GM18511 (cell line): Measurements from ENCODE around the gene FOCAD.

ENCODE experiments used
- ATAC-seq: cut with Tn5 transposase; IDR thresholded peaks from one replicate; pipeline ENCODE4 v1.9.1; 2021; ENCODE audit warnings: mild to moderate bottlenecking, moderate library complexity; ENCODE audit not compliant: unreplicated experiment

FOCAD gene

GRCh38 chr9:20786807-20787206 lies 102.7 kb downstream of the FOCAD start:
- no peak for ATAC-seq

- ATAC-seq = no peak
These were observed 104.7 kb downstream of the FOCAD start for GRCh38 chr9:20788526-20789451.

- no peak for ATAC-seq
These were observed 106.7 kb downstream of the FOCAD start for GRCh38 chr9:20790721-20791120.

- no peak for ATAC-seq
These were observed 107.6 kb downstream of the FOCAD start for GRCh38 chr9:20791682-20792081.

- ATAC-seq = no peak
These were observed 120.6 kb downstream of the FOCAD start for GRCh38 chr9:20804489-20805250.

GRCh38 chr9:20805766-20806165 lies 121.7 kb downstream of the FOCAD start:
- ATAC-seq = no peak

GRCh38 chr9:20808002-20808401 lies 123.9 kb downstream of the FOCAD start:
- no peak for ATAC-seq

- no peak for ATAC-seq
These were observed 127.8 kb downstream of the FOCAD start for GRCh38 chr9:20811872-20812271.

- no peak for ATAC-seq
These were observed 132.1 kb downstream of the FOCAD start for GRCh38 chr9:20815923-20816703.

- ATAC-seq = no peak
These were observed 139.0 kb downstream of the FOCAD start for GRCh38 chr9:20823051-20823450.

GRCh38 chr9:20831028-20831427 lies 147.0 kb downstream of the FOCAD start:
- ATAC-seq = no peak

GRCh38 chr9:20832775-20833174 lies 148.7 kb downstream of the FOCAD start:
- ATAC-seq = no peak

GRCh38 chr9:20835377-20836286 lies 151.6 kb downstream of the FOCAD start:
- ATAC-seq = no peak

- no peak for ATAC-seq
These were observed 153.1 kb downstream of the FOCAD start for GRCh38 chr9:20837166-20837565.

- ATAC-seq = no peak
These were observed 154.2 kb downstream of the FOCAD start for GRCh38 chr9:20838218-20838617.

- ATAC-seq = no peak
These were observed 160.9 kb downstream of the FOCAD start for GRCh38 chr9:20844916-20845315.

GRCh38 chr9:20848490-20848889 lies 164.4 kb downstream of the FOCAD start:
- no peak for ATAC-seq

- ATAC-seq = no peak
These were observed 169.8 kb downstream of the FOCAD start for GRCh38 chr9:20853866-20854265.

- ATAC-seq = no peak
These were observed 170.4 kb downstream of the FOCAD start for GRCh38 chr9:20854444-20854843.

- ATAC-seq = no peak
These were observed 179.9 kb downstream of the FOCAD start for GRCh38 chr9:20863945-20864344.
